ENCODE results near the gene C1RL.
A peak's percentile ranks its signal among the peaks of the same experiment; 100 is the strongest.
"Not testable (repeated sequence)": the region's sequence is repeated elsewhere in the genome, so short reads cannot be mapped to it uniquely, and the experiment has no call there.

The C1RL gene

DNA sequence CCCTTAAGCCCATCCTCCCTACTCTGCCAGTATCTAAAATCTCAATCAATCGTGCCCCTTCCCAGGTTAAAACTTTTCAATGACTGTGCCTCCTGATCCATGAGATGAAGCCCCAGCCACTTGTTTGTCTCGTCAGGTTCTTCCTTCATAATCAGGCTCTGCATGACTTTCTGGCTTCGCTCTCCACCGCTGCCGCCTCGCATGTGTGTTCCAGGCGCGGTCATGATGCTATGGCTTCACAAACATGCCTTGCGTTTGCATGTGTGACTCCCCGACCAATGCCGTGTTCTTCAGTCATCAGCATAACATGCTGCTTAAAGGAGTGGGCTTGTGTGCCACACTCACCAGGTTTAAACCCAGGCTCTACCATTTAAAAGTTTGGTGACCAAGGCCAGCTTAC is 5.0 kb upstream of the C1RL start:
- no peak for DNase-seq (ENCODE audit: low spot score)

DNA sequence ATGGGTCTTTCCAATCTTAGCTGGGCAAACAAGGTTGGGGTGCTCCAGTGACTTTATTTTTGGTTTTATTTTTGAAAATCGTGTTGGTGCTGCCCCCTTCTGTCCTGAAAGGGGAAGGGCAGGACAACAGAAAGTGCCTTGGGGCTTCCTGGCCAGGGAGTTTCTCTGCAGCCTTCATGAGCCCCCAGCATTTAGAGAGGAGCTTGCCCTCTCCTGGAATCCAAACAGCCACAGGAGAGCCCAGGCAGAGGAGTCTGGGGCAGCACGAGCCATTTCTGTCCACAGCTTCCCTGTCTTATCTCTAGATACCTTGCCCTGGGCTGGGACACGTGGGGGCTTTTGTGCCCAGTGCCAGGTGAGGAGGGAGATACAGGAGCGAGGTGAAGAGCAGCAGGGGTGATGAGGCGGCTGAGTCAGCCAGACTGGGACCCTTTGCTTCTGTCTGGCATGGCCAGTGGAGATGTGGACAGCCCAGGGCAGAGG is 4.4 kb upstream of the C1RL start:
- DNase-seq (ENCODE audit: low spot score): peak; percentile 67

DNA sequence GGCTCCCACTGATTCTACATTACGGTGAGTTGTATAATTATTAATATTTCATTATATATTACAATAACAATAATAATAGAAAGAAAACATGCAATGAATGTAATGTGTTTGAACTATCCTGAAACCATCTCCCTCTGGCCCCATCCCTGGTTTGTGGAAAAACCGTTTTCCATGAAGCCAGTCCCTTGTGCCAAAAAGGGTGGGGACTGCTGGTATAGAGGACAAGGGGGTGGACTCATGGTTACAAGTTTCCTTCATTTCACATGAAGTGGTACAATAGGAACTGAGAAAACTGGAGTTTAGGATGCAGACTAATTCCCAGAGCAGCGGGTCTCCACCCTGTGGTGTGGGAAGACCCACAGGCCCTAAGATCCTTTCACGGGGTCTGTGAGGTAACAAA is 3.0 kb upstream of the C1RL start:
- no peak for DNase-seq (ENCODE audit: low spot score)

DNA sequence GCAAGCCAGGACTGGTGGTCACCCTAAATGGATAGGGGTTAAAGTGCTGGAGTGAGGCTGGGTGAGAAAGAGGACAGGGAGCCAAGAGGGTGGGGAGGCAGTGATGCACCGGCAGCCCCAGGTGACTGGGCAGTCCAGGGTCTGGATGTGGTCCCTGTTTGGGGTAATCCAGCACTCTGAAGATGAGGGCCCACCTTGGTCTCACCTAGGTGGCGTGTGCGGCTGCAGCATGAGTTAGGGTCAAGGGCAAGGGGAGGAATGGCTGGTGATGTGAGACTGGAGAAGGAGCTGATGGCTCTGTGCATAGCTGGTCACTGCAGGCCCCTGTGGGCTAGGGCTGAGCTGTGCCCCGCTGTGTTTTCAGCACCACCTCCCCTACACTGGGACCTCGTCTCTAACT is 1.6 kb upstream of the C1RL start:
- DNase-seq (ENCODE audit: low spot score): no peak

DNA sequence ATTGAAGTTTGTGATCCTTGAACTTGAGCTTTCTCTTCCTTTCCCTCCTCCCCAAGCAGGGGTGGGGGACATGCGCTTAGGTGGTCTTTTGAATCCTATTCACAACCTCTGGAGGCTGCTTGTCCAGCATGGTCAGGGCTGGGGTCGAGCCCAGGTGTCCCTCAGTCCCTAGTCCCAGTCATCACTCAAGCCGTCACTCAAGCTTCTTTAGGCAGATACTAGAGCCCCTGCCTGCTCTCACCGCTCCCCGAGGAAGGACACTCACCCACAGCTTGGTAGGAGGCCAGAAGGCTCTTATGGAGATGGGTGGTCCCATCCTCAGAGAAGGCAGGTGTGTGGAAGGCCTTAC is 532 bp upstream of the C1RL start:
- no peak for DNase-seq (ENCODE audit: low spot score)

DNA sequence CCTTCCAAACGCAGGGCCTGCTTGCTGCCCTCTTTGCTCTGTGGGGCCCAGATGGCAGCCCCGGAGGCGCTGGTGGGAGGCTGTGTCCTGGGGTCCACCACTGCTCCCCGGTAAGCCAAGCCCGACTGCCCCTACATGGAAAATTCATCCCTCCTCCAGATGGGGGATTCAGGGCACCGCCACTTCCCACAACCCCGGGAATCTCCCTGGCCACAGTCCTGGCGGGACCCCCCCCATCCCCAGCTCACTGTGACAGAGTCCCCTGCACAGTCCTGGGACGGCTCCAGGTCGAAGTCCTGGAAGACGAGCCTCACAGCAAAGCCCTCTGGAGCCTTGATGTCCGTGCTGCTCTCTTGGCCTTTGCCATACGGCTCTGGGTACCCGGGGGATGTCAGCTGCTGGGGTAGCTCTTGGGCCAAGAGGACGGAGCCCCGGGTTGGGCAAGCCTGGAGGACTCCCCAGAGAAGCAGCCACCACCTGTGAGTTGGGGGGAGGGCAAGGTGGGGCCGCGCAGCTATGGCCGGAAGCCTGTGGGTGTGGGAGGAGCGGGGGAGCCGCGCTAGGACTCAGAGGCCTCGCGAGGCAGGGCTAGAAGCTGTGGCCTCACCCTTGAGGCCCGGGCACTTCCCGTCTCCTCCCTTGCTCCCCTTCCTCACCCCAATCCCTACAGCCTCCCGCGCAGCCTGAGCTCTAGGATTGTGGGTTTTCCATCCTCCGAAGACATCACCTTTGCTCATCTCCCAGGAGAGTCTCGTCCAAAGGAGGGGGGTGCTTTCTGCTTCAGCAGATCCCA is 815 bp downstream of the C1RL start:
- DNase-seq (ENCODE audit: low spot score): no peak

DNA sequence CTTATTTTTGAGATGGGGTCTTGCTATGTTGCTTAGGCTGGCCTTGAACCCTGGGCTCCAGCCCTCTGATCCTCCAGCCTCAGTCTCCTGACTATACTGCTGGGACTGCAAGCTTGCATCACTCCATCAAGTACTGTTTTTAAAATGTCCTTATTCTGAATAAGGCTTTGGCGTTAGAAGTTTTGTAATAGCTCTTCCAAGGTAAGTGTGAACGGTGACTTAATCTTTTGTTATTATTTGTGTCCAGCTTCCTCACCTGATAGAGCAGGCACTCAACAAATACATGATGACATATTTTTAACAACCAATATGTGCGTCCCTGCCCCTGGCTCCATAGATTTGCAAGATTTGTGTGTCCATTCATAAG is 1.4 kb downstream of the C1RL start:
- DNase-seq (ENCODE audit: low spot score): no peak

DNA sequence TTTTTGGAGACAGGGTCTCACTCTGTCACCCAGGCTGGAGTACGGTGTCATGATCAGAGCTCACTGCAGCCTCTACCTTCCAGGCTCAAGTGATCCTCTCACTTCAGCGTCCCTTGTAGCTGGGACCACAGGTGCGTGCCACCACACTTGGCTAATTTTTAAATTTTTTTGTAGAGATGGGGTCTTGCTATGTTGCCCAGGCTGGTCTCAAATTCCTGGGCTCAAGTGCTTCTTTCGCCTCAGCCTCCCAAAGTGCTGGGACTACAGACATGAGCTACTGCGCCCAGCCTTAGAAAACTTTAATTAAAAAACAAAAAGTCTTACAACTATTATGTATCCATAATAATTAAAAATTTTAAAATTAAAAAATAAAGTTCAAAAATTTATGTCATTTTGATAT is 1.8 kb downstream of the C1RL start:
- DNase-seq (ENCODE audit: low spot score): not testable (repeated sequence)

DNA sequence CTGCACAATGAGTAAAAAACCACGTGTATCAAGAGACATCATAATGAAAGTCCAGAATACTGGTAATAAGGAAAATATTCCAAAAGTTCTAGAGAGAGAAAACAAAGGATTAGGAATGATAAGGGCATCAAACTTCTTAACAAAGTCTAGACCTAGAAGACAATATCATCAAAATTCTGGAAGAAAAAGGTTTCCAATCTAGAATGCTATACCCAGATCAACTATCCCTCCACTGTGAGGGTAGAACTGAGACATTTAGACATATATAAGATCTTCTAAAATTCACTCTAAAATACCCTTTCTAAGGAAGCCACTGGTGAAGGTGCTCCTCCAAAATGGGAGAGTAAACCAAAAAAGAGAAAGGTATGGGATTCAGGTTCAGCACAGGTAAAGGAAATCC is 2.9 kb downstream of the C1RL start:
- no peak for DNase-seq (ENCODE audit: low spot score)

DNA sequence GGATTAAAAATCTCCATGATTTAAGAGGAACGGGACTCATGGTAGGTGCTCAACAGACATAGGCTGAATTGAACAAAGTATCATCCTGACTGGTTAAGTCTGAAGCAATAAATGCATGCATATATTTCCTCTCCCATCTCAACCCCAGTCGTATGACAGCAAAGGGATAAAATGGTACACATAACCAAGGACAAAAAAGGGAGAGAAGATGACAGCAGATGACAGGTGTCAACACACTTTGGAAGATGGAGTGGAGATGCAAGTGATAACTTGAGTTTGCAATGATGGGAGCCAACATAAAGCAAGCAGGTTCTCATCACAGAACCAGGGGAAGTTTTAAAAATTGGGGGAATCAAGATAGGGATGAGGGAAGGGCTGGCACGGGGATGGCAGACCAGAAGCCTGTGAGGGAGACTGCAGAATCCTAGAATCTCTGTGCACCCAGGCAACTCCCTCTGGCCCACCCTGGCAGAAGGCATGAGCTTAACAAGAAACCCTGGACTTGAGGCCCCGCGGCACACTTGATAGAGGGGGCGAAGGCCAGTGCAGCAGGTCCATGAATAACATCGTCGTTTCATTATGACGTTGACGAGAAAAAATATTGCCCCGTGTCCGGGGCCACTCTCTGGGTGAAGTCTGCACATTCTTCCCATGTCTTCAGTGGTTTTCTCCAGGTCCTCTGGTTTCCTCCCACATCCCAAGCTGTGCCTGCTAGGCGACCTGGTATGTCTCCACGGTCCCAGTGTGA is 5.0 kb downstream of the C1RL start:
- DNase-seq (ENCODE audit: low spot score): no peak

DNA sequence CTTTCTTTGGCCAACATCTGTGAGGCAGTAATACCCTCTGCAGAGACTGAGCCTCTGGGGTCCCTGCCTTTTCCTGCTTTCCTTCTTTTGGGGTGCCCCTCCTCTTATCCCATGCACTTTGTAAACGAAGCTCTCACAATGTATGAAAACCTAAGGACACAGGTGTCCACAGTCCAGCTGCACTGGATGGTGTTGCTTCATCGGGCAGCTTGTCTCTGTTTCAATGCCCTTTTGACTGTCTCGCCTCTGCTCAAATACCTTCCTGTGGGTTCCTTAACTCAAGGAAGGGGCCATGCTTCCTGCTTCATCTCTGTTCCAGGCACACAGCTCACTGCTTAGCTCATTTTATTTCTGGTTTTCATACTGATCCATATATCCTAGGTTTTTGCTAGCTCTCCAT is 6.4 kb downstream of the C1RL start:
- no peak for DNase-seq (ENCODE audit: low spot score)

DNA sequence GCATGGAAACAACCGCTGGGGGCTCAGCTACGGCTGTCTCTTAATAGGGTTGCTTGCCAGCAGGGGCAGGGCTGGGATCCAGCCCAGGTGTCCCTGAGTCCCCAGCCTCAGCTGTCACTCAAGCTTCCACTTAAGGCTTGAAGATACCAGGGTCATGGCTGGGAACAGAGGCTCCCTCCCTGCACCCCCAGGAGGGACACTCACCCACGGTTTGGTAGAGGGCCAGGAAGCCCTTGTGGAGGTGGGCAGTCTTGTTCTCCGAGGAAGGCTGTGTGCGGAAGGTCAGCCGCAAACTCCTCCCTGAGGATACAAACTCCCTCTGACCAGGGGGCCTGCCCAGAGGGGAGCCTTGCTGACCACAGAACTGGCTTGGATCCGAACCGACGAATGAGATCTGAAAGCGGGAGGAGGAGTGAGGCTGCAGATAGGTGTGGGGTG is 7.3 kb downstream of the C1RL start:
- peak; percentile 12 for DNase-seq (ENCODE audit: low spot score)

DNA sequence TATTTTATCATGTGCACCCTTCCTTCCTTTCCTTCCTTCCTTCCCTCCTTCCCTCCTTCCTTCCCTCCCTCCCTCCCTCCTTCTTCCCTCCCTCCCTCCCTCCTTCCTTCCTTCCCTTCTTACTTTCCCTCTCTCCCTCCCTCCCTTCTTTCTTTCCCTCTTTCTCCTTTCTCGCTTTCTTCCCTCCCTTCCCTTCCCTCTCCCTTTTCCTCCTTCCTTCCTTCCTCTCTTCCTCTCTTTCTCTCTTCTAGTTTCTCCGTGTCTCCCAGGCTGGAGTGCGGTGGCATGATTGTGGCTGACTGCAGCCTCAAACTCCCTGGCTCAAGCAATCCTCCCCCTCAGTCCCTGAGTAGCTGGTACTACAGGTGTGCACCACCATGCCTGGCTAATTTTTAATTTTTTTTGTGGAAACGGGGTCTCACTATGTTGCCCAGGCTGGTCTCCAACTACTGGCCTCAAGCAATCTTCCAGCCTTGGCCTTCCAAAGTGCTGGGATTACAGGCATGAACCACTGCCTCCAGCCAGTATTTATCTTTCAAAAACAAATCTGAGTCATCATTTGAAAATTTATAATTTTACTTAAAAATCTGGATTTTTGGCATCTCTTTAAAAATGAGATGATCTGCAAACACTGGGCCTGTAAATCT is 7.8 kb downstream of the C1RL start:
- no peak for DNase-seq (ENCODE audit: low spot score)

DNA sequence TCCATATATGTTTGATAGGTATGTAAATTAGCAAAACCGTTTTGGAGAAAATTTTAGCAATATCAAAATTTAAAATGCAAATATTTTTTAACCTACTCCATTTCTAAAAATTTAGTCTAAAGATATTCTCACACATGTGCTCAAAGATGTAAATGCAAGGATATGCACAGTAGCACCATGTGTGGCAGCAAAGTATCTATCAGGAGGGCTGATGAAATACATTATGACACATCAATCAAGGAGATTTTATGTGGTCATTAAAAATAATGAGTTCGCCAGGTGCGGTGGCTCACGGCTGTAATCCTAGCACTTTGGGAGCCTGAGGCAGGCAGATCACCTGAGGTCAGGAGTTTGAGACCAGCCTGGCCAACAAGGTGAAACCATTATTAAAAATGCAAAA is 8.8 kb downstream of the C1RL start:
- no peak for DNase-seq (ENCODE audit: low spot score)

DNA sequence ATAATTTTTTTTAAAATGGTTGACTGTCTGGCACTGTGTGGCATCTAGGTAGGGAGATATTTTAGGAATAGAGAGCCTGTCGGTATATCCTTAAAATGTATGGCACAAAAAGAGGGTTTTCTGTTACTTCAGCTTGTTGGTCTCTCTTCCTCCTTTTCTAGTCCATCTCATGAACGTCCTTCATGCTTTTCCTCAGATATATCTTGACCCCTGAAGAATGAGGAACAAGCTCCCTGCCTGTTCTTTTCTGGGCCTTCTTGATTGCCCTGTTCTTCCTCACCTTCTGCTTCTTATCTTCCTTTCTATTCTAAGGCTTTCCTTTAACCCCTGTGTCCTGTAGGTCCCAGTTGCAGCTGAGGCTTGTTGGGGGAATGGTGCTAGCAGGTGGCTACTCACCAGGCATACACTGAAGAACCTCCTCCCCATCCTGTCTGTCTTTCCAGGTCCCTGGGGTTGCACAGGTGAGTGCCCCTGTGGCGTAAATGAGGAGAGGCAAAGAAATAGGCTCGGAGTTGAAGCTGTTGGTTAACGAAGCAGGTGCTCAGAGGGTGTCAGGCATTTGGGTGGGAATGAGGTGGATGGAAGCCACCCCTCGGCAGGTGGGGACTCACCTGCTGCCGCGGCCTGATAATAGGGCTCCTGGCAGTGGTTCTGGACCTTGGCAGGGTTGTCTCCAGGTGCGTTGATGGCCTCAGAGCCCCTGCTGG is 9.6 kb downstream of the C1RL start:
- peak; percentile 22 for DNase-seq (ENCODE audit: low spot score)

DNA sequence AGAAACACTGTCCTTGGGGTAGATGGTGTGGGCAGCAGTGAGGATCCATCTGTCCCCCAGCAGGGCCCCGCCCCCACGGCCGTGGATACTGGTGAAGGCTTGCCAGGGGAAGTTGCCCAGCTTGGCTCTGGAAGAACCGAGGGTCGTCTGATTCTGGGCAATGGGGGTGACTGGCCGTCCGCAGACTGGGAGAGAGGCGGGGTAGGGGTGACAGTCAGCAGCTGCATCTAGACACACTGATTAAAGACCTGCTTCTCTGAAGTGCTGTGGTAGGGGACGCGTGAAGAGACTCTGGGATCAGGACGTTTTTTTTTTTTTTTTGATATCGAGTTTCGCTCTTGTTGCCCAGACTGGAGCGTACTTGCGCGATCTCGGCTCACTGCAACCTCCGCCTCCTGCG is 12.0 kb downstream of the C1RL start:
- peak; percentile 17 for DNase-seq (ENCODE audit: low spot score)

DNA sequence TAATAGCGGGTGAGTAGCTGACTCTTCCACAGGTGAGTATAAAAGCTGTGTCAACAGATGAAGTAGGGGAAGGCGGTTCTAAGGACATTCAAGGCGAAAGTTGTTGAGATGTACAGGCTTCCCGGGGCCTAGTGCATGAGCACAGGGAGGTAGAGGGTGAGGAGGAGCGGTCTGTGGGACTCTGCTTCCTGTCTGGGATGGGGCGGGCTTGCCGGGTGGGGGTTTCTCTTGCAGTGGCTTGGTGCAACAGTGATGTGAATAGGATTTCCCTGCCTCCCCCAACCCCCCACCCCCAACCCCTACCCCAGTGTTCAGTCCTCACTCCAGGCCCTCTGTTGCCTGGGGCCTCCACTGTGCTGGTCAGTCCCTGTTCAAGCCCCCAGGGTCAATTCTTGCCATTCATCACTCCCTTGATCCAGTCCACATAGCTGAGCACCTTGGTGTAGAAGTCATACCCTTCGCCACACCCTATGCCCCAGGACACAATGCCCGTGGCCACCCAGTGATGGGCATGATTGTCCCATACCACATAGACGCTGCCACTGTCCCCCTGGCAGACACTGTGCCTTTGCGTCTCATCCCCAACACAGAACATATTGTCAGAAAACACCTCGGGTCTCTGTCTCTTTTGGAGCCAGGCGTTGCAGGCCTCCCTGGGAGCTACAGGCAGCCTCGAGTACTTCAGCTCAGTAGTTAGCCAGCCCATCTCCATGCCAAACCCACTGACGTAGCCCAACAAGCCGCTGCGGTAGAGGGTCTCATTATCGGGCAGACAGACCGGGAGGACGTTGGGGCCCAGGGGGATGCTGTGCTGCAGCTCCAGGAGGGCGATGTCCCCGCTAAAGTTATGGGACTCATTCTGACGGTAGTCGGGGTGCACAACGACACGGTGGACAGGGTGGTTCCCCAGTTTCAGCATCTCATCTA is 12.7 kb downstream of the C1RL start:
- peak; percentile 15 for DNase-seq (ENCODE audit: low spot score)

DNA sequence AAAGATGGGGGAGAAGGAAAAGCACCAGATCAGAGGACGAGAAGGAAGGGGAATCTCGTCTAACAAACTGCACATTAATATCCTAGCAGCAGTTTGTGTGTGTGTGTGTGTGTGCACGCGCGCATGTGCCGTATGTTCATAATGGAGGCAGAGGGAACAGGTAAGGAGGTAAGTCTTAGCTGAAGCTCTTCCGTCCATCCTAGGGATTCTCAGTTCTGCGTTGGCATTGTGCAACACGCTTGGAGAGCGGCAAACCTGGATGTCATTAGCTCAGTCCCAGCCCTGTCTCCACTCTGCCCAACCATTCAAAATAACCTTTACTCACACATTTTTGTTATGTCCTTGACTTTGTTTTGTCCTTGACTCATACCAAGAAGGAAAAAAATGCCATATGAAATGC is 15.1 kb downstream of the C1RL start:
- peak; percentile 10 for DNase-seq (ENCODE audit: low spot score)

DNA sequence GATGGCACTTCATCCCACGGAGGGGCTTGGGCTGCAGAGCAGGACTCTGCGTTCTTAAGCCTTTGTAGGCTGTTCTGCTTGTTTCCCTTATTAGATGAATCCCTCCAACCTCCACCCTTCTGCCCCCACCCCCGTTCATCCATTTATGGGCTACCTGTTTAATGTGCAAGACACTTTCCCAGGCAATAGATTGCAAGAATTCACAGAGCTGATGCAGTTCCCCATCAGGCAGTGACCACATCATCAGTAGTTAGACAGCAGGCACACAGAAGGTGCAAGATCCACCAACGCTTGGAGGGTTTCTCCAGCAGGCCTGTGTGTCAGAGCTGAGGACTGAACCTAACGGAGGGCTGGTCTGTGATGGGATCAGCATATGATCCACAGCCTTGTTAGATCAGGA is 15.5 kb downstream of the C1RL start:
- peak; percentile 19 for DNase-seq (ENCODE audit: low spot score)

DNA sequence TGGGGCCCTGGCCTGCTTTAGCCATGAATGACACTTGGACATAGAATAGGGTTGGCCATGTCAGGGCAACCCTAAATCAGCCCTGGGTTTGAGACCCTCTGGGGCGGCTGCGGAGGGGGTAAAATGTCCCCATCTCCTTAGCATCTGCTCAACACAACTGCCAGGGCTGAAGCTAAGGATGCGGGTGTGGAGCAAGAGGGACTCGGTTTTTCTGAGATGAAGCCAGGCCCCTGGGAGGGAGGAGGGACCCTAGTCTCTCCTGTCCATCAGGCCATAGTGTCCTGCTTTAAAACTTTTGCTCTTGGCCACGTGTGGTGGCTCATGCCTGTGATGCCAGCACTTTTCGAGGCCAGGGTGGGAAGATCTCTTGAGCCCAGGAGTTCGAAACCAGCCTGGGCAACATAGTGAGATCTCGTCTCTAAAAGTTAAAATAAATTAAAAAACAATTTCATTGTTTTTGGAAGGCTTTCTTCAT is 16.0 kb downstream of the C1RL start:
- DNase-seq (ENCODE audit: low spot score): no peak

Measured in D341Med (cell line).